K562 (cell line): ENCODE results near the gene RPL29. TPM values are rescaled to one million over a fixed set of nuclear protein-coding genes. Genes with fewer than 3 reads are reported as not detected.

Experiments used
- ATAC-seq: fragments of 200-7000 bp; cut with Tn5 transposase; 3 replicates; pipeline ENCODE4 v1.9.1; 2020; ENCODE audit warnings: moderate library complexity
- BruUV-seq: library from RNA; stranded (reverse); fragments of 400-500 nt; replicated peaks from 2 replicates; lab custom pipeline; 2021; lab: Mats Ljungman, UMichigan
- CTCF ChIA-PET: fragments of 300-600 bp; formaldehyde crosslinking; extraction: SDS; loops from one replicate; lab custom pipeline; 2021; ENCODE audit warnings: low intra/inter-chr PET ratio; lab: Yijun Ruan, JAX
- POLR2A ChIA-PET: fragments of 300-600, 350-650 bp; sonication (Branson Sonifier 250); formaldehyde crosslinking; extraction: SDS; loops from one replicate; lab custom pipeline; 2021; ENCODE audit warnings: antibody characterized with exemption, inconsistent platforms; lab: Yijun Ruan, JAX
- DNase-seq, 4 experiments: peaks; one replicate each; pipeline versions ENCODE4 v3.0.0 to v3.0.0-alpha.2; 2011 to 2018; ENCODE audit warnings: low spot score in 3 of 4, mixed read lengths in 3 of 4; ENCODE audit errors: extremely low read depth in 1 of 4
- FAIRE-seq: peaks from 2 replicates; lab custom pipeline; 2011; peaks lifted over from hg19 to GRCh38; lab: Jason Lieb, UNC
- H2AFZ ChIP-seq: 2 replicates; pipeline ENCODE4 v1.6.0; 2011; ENCODE audit warnings: low read depth, low read length, control low read depth, inconsistent platforms
- H3K27ac ChIP-seq: fragments of 200-600 bp; 3 replicates; pipeline ENCODE4 v1.8.0; 2011; ENCODE audit warnings: low read depth, mild to moderate bottlenecking, control low read depth, inconsistent platforms, low read length, moderate library complexity, mixed read lengths; ENCODE audit errors: extremely low read depth
- H3K27me3 ChIP-seq, 2 experiments: fragments of 300-600 bp in 1 of 2; 2 replicates in 1 of 2; 3 replicates in 1 of 2; pipeline versions ENCODE4 v1.6.0 to v1.8.0; 2011; ENCODE audit warnings: inconsistent platforms in 2 of 2, low read length in 2 of 2, mild to moderate bottlenecking in 1 of 2, mixed read lengths in 1 of 2, moderate library complexity in 1 of 2; ENCODE audit not compliant: control insufficient read depth in 2 of 2, insufficient read depth in 2 of 2
- H3K36me3 ChIP-seq: fragments of 300-600 bp; 3 replicates; pipeline ENCODE4 v1.8.0; 2011; ENCODE audit warnings: mild to moderate bottlenecking, low read length, inconsistent platforms; ENCODE audit not compliant: control insufficient read depth, insufficient read depth
- H3K4me1 ChIP-seq, 2 experiments: fragments of 200-600 bp in 1 of 2; replicated peaks in 1 of 2; 2 replicates in 1 of 2; 3 replicates in 1 of 2; pipeline versions ENCODE4 v1.5.1 to v1.8.0; 2011; ENCODE audit warnings: inconsistent platforms in 2 of 2, low read length in 2 of 2, mild to moderate bottlenecking in 1 of 2, mixed read lengths in 1 of 2, moderate library complexity in 1 of 2; ENCODE audit not compliant: control insufficient read depth in 2 of 2, insufficient read depth in 2 of 2
- H3K4me2 ChIP-seq: 2 replicates; pipeline ENCODE4 v1.6.1; 2011; ENCODE audit warnings: low read length, control low read depth, inconsistent platforms, mixed read lengths; ENCODE audit not compliant: insufficient read depth
- H3K4me3 ChIP-seq: fragments of 200-600 bp; sonication (generic), shearing (Covaris generic); 2 replicates; pipeline ENCODE4 v1.5.1; 2016; ENCODE audit warnings: control low read depth, inconsistent platforms
- H3K79me2 ChIP-seq: fragments of 200-600 bp; 3 replicates; pipeline ENCODE4 v1.8.0; 2011; ENCODE audit warnings: low read length, inconsistent platforms; ENCODE audit not compliant: control insufficient read depth, insufficient read depth
- H3K9ac ChIP-seq, 2 experiments: 2 replicates each; pipeline versions ENCODE4 v1.6.0 to v1.6.1; 2011; ENCODE audit warnings: low read depth in 2 of 2, low read length in 2 of 2, control low read depth in 1 of 2, inconsistent platforms in 1 of 2, mild to moderate bottlenecking in 1 of 2, mixed read lengths in 1 of 2; ENCODE audit not compliant: insufficient read depth in 1 of 2
- H3K9me1 ChIP-seq: one replicate; pipeline ENCODE4 v1.6.0; 2011; ENCODE audit warnings: inconsistent platforms, mild to moderate bottlenecking, low read length, moderate library complexity; ENCODE audit not compliant: control insufficient read depth, insufficient read depth
- H3K9me3 ChIP-seq: replicated peaks from 2 replicates; pipeline ENCODE4 v1.5.1; 2011; ENCODE audit warnings: low read depth, low read length, inconsistent platforms; ENCODE audit not compliant: control insufficient read depth, insufficient read depth
- H4K20me1 ChIP-seq: replicated peaks from 2 replicates; pipeline ENCODE4 v1.6.1; 2011; ENCODE audit warnings: low read length, inconsistent platforms, mixed read lengths; ENCODE audit not compliant: control insufficient read depth, insufficient read depth
- CBFA2T3 ChIP-seq: fragments of 450-650 bp; IDR thresholded peaks from 2 replicates; pipeline ENCODE4 v1.6.1; 2017
- DEAF1 ChIP-seq: fragments of 450-650 bp; formaldehyde crosslinking; IDR thresholded peaks from 2 replicates; pipeline ENCODE4 v1.4.0; 2020; ENCODE audit warnings: mild to moderate bottlenecking, moderate library complexity
- KHSRP ChIP-seq: fragments of 450-650 bp; IDR thresholded peaks from 2 replicates; pipeline ENCODE4 v1.6.1; 2017
- MBD1 ChIP-seq: fragments of 250-450 bp; sonication (Bioruptor Pico); IDR thresholded peaks from 2 replicates; pipeline ENCODE4 v1.8.0; 2022; ENCODE audit warnings: inconsistent platforms
- RREB1 ChIP-seq: fragments of 250-450 bp; sonication (Bioruptor Pico); IDR thresholded peaks from 2 replicates; pipeline ENCODE4 v1.4.0; 2020
- U2AF1 ChIP-seq: fragments of 200-400 bp; formaldehyde crosslinking; optimal IDR thresholded peaks from 2 replicates; pipeline ENCODE3; 2017; ENCODE audit warnings: mild to moderate bottlenecking, low read depth, low read length, moderate library complexity
- ZBTB5 ChIP-seq: fragments of 450-650 bp; IDR thresholded peaks from 2 replicates; pipeline ENCODE4 v1.6.1; 2017; ENCODE audit warnings: antibody characterized with exemption
- WGBS: fragments of 100-300 bp; shearing (Covaris generic); methylation state at CpG from one replicate; pipeline ENCODE4 v1.1.6; 2016; ENCODE audit warnings: low coverage, mixed read lengths; ENCODE audit not compliant: insufficient coverage; ENCODE audit errors: missing lambda C conversion rate; 5-methylcytosine and 5-hydroxymethylcytosine counted together
- in situ Hi-C: fragments of 300-500 bp; cut with MboI; formaldehyde crosslinking; loops from 4 replicates; pipeline ENCODE4 v1.15.0; 2018; ENCODE audit warnings: inconsistent platforms, mixed read lengths
- intact Hi-C: fragments of 100-400 bp; cut with micrococcal nuclease; formaldehyde crosslinking; loops from 2 replicates; pipeline ENCODE4 v1.14.2; 2022
- polyA plus RNA-seq, 8 experiments: library from polyadenylated mRNA; depleted of rRNA in 4 of 8; stranded (reverse) in 5 of 8; unstranded in 3 of 8; fragments of >200 nt; fragmentation: Nextera tagmentation in 2 of 8; fragmentation: Illumina TruSeq in 1 of 8; extraction: Ambion mirVana in 2 of 8; extraction: Trizol in 1 of 8; gene quantifications; 2 replicates each; pipeline versions ENCODE4 v1.2.1 to v1.2.3, GENCODE V29; 2011 to 2014; ENCODE audit warnings: inconsistent platforms in 1 of 8, missing spikeins in 1 of 8
- total RNA-seq, 7 experiments: library from RNA; depleted of rRNA in 6 of 7; stranded (reverse); fragments of >200 nt in 6 of 7; fragmentation: Illumina TruSeq in 2 of 7; extraction: Trizol in 2 of 7; gene quantifications; 2 replicates each; pipeline versions ENCODE4 v1.2.1 to v1.2.3, GENCODE V29; 2011 to 2021; ENCODE audit warnings: low replicate concordance in 1 of 7

RPL29 gene
- total and polyA plus RNA-seq, 9 of the 15 experiments (the other 6 are each of a cell fraction or from before 2014, with no cell fraction given), result 568 to 1,475 (median 1,104) TPM

GRCh38 chr3:51987568-51987967 lies 8.1 kb downstream of the RPL29 start:
- no peak for TF ChIP-seq ZBTB5
- TF ChIP-seq RREB1, result no peak
- TF ChIP-seq U2AF1, result no peak
- no peak for TF ChIP-seq DEAF1 (CRISPR knock-in tag)
- TF ChIP-seq CBFA2T3, result 0 out of 2 replicates have a peak, but pooled peaks have one; percentile 6
- no peak for TF ChIP-seq MBD1 (CRISPR knock-in tag)
- TF ChIP-seq KHSRP, result no peak
- TF ChIP-seq, all 486 proteins: peak for 1
- H3K27ac ChIP-seq, result peak overlapping the region; percentile 30; the same call in 1 of the 3 replicates
- H3K36me3 ChIP-seq, result peaks cover 39% of the 10 kb centered on the region
- BruUV-seq, result no TSS peak
- intact Hi-C loops, result no loop called here
- ChIA-PET CTCF (no interaction called here), POLR2A (interaction anchor here (1.5 to 1.9 kb wide), 2 partner anchors 8 to 13 kb away, joined by 6 to 10 read pairs; partner anchors contain the start of genes ABHD14A and RPL29)
- H3K9ac ChIP-seq, result peak overlapping the region in 1 of 2 experiments; percentile 91; a peak in 2 of 4 replicates
- no peak for DNase-seq
- H3K4me3 ChIP-seq, result no peak overlapping the region
- no peak overlapping the region for H3K4me2 ChIP-seq
- H2AFZ ChIP-seq, result no peak overlapping the region
- no peaks in the 10 kb centered on the region for H4K20me1 ChIP-seq
- WGBS, result 78% methylated on average over 6 of the region's 7 CpGs
- no peaks in the 10 kb centered on the region for H3K27me3 ChIP-seq
- in situ Hi-C loops, result no loop called here
- ATAC-seq, result no peak
- H3K9me3 ChIP-seq, result no peaks in the 10 kb centered on the region
- FAIRE-seq, result no peak
- peaks cover 38% of the 10 kb centered on the region for H3K79me2 ChIP-seq
- no peaks in the 10 kb centered on the region for H3K9me1 ChIP-seq
- peaks cover 31 to 63% of the 10 kb centered on the region in 2 experiments; a peak in 4 of 5 replicates for H3K4me1 ChIP-seq
